WTC11 (cell line): Measurements from ENCODE around the gene PDE4B.

Experiments
- GRHL2 ChIP-seq: fragments of 250-450 bp; sonication (Bioruptor Pico); IDR thresholded peaks from 2 replicates; pipeline ENCODE4 v1.8.0; 2022; ENCODE audit warnings: mild to moderate bottlenecking, moderate library complexity; ENCODE audit not compliant: insufficient replicate concordance, severe bottlenecking
- MAX ChIP-seq: sonication (generic); formaldehyde crosslinking; IDR thresholded peaks from 2 replicates; pipeline ENCODE4 v1.8.0; 2022; ENCODE audit warnings: mild to moderate bottlenecking, missing genetic modification reagents
- NFE2L1 ChIP-seq: sonication (generic); formaldehyde crosslinking; IDR thresholded peaks from 2 replicates; pipeline ENCODE4 v1.8.1; 2023; ENCODE audit warnings: missing genetic modification reagents
- NR2C2 ChIP-seq: sonication (generic); formaldehyde crosslinking; IDR thresholded peaks from 2 replicates; pipeline ENCODE4 v1.8.0; 2022; ENCODE audit warnings: mild to moderate bottlenecking, missing genetic modification reagents
- ZNF232 ChIP-seq: sonication (generic); formaldehyde crosslinking; IDR thresholded peaks from 2 replicates; pipeline ENCODE4 v1.8.0; 2022; ENCODE audit warnings: mild to moderate bottlenecking, missing genetic modification reagents
- TF ChIP-seq, protein P1 (sequence below): sonication (generic); formaldehyde crosslinking; IDR thresholded peaks from 2 replicates; pipeline ENCODE4 v1.8.0; 2023; ENCODE audit warnings: missing genetic modification reagents
- TF ChIP-seq, protein P2 (sequence below): sonication (generic); formaldehyde crosslinking; IDR thresholded peaks from 2 replicates; pipeline ENCODE4 v1.8.1; 2022; ENCODE audit warnings: low read depth, mild to moderate bottlenecking, moderate library complexity, missing genetic modification reagents, borderline replicate concordance
- TF ChIP-seq, protein P3 (sequence below): fragments of 200-600 bp; IDR thresholded peaks from 2 replicates; pipeline ENCODE4 v1.8.0; 2022; ENCODE audit warnings: antibody characterized with exemption
- TF ChIP-seq, protein P4 (sequence below): sonication (generic); formaldehyde crosslinking; conservative IDR thresholded peaks from 2 replicates; pipeline ENCODE4 v1.8.1; 2022; ENCODE audit warnings: mild to moderate bottlenecking, missing genetic modification reagents

DNA sequence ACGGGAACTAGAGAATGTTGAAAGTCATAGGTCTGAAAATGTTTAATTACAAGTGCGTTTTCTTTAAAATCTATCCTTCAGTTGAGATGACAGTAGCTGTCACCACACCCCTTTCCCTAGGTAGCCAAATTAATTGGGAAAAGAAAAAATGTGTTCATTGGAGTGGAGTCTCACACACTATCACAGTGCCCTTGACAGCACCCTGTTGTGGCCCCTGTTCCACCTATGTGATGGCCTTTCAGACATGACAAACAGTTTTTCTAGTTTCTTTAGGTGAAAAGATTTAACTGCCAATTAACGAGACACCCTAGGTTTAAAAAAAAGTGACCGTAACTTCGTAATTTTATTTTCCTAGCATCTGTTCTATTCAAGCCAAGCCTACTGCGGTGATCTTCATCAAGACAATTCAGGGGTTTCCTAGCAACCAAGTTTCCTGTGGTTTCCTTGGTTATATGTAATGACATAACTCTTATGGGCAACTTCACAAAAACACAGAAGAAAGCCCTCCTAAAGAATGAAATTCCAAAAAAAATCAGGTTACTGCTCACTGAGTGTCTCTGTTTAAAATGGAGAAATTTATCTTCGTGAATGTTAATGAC is 298.3 kb downstream of the PDE4B start:
- TF ChIP-seq, protein P1, sequence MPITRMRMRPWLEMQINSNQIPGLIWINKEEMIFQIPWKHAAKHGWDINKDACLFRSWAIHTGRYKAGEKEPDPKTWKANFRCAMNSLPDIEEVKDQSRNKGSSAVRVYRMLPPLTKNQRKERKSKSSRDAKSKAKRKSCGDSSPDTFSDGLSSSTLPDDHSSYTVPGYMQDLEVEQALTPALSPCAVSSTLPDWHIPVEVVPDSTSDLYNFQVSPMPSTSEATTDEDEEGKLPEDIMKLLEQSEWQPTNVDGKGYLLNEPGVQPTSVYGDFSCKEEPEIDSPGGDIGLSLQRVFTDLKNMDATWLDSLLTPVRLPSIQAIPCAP (CRISPR knock-in tag), result no peak
- no peak for TF ChIP-seq ZNF232 (CRISPR knock-in tag)
- TF ChIP-seq, protein P2, sequence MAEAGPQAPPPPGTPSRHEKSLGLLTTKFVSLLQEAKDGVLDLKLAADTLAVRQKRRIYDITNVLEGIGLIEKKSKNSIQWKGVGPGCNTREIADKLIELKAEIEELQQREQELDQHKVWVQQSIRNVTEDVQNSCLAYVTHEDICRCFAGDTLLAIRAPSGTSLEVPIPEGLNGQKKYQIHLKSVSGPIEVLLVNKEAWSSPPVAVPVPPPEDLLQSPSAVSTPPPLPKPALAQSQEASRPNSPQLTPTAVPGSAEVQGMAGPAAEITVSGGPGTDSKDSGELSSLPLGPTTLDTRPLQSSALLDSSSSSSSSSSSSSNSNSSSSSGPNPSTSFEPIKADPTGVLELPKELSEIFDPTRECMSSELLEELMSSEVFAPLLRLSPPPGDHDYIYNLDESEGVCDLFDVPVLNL (CRISPR knock-in tag), result no peak
- TF ChIP-seq, protein P3, sequence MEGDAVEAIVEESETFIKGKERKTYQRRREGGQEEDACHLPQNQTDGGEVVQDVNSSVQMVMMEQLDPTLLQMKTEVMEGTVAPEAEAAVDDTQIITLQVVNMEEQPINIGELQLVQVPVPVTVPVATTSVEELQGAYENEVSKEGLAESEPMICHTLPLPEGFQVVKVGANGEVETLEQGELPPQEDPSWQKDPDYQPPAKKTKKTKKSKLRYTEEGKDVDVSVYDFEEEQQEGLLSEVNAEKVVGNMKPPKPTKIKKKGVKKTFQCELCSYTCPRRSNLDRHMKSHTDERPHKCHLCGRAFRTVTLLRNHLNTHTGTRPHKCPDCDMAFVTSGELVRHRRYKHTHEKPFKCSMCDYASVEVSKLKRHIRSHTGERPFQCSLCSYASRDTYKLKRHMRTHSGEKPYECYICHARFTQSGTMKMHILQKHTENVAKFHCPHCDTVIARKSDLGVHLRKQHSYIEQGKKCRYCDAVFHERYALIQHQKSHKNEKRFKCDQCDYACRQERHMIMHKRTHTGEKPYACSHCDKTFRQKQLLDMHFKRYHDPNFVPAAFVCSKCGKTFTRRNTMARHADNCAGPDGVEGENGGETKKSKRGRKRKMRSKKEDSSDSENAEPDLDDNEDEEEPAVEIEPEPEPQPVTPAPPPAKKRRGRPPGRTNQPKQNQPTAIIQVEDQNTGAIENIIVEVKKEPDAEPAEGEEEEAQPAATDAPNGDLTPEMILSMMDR, result no peak
- TF ChIP-seq MAX (CRISPR knock-in tag), result no peak
- TF ChIP-seq NR2C2 (CRISPR knock-in tag), result no peak
- TF ChIP-seq GRHL2 (CRISPR knock-in tag), result no peak
- TF ChIP-seq NFE2L1, result no peak
- TF ChIP-seq, protein P4, sequence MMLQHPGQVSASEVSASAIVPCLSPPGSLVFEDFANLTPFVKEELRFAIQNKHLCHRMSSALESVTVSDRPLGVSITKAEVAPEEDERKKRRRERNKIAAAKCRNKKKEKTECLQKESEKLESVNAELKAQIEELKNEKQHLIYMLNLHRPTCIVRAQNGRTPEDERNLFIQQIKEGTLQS (CRISPR knock-in tag), result no peak
